K562 (cell line): ENCODE measurements around the gene RASEF. TPM values are rescaled to one million over a fixed set of nuclear protein-coding genes. Genes with fewer than 3 reads are reported as not detected.
A peak's percentile ranks its signal among the peaks of the same experiment; 100 is the strongest.

Source experiments
- ARID2 ChIP-seq: fragments of 450-650 bp; IDR thresholded peaks from 2 replicates; pipeline ENCODE4 v1.6.1; 2017; ENCODE audit warnings: antibody characterized with exemption, mild to moderate bottlenecking
- C11orf30 ChIP-seq: fragments of 450-650 bp; IDR thresholded peaks from 2 replicates; pipeline ENCODE4 v1.6.1; 2016; ENCODE audit warnings: low read depth, mild to moderate bottlenecking
- COPS2 ChIP-seq: fragments of 450-650 bp; conservative IDR thresholded peaks from 2 replicates; pipeline ENCODE4 v1.6.1; 2016; ENCODE audit warnings: mild to moderate bottlenecking, moderate library complexity
- E4F1 ChIP-seq: fragments of 250-450 bp; sonication (Bioruptor Pico); IDR thresholded peaks from 2 replicates; pipeline ENCODE4 v1.5.0; 2021; ENCODE audit warnings: mild to moderate bottlenecking, borderline replicate concordance
- GABPB2 ChIP-seq: fragments of 250-450 bp; sonication (Bioruptor Pico); conservative IDR thresholded peaks from 2 replicates; pipeline ENCODE4 v1.5.1; 2021; ENCODE audit warnings: mild to moderate bottlenecking
- HIVEP1 ChIP-seq: fragments of 250-450 bp; sonication (Bioruptor Pico); IDR thresholded peaks from 2 replicates; pipeline ENCODE4 v1.4.0; 2020; ENCODE audit warnings: mild to moderate bottlenecking
- IRF1 ChIP-seq: sonication (generic); formaldehyde crosslinking; IDR thresholded peaks from 2 replicates; pipeline ENCODE4 v1.8.0; 2022; ENCODE audit warnings: missing genetic modification reagents, mild to moderate bottlenecking, borderline replicate concordance
- KDM1A ChIP-seq, 2 experiments: fragments of 450-650 bp; IDR thresholded peaks; 2 replicates each; pipeline ENCODE4 v1.6.1; 2016; ENCODE audit warnings: mild to moderate bottlenecking in 2 of 2
- MTA1 ChIP-seq: fragments of 450-650 bp; IDR thresholded peaks from 2 replicates; pipeline ENCODE4 v1.6.1; 2017; ENCODE audit warnings: borderline replicate concordance
- NR2C2 ChIP-seq, 2 experiments: fragments of 200-800 bp in 1 of 2; sonication (Bioruptor generic) in 1 of 2; sonication (generic) in 1 of 2; formaldehyde crosslinking in 1 of 2; IDR thresholded peaks; 2 replicates each; pipeline versions ENCODE4 v1.6.1 to v1.8.0; 2016 to 2022; ENCODE audit warnings: mild to moderate bottlenecking in 1 of 2, missing compliant biosample characterization in 1 of 2, missing genetic modification characterization in 1 of 2, missing genetic modification reagents in 1 of 2
- SIRT6 ChIP-seq: IDR thresholded peaks from one replicate; pipeline ENCODE4 v1.6.1; 2012; ENCODE audit warnings: low read depth, mild to moderate bottlenecking, control low read depth, inconsistent platforms, low read length, moderate library complexity
- SMARCA4 ChIP-seq: fragments of 450-650 bp; IDR thresholded peaks from 2 replicates; pipeline ENCODE4 v1.6.1; 2016
- SUPT5H ChIP-seq: fragments of 450-650 bp; IDR thresholded peaks from 2 replicates; pipeline ENCODE4 v1.6.1; 2016
- TAL1 ChIP-seq: fragments of 450-650 bp; IDR thresholded peaks from 2 replicates; pipeline ENCODE4 v1.6.1; 2016; ENCODE audit warnings: mild to moderate bottlenecking
- TCF3 ChIP-seq: sonication (generic); formaldehyde crosslinking; IDR thresholded peaks from 2 replicates; pipeline ENCODE4 v1.4.0; 2020; ENCODE audit warnings: mild to moderate bottlenecking, missing genetic modification reagents
- TOE1 ChIP-seq, 2 experiments: fragments of 450-650 bp in 1 of 2; sonication (generic) in 1 of 2; formaldehyde crosslinking in 1 of 2; IDR thresholded peaks; 2 replicates each; pipeline versions ENCODE4 v1.7.1 to v1.8.0; 2016 to 2022; ENCODE audit warnings: borderline replicate concordance in 2 of 2, mild to moderate bottlenecking in 2 of 2, antibody characterized with exemption in 1 of 2, inconsistent platforms in 1 of 2, low read depth in 1 of 2, missing genetic modification reagents in 1 of 2, moderate library complexity in 1 of 2
- ZKSCAN3 ChIP-seq: fragments of 250-450 bp; sonication (Bioruptor Pico); IDR thresholded peaks from 2 replicates; pipeline ENCODE4 v1.4.0; 2020
- ZNF174 ChIP-seq: fragments of 250-450 bp; sonication (Bioruptor Pico); IDR thresholded peaks from 2 replicates; pipeline ENCODE4 v1.4.0; 2020; ENCODE audit warnings: mild to moderate bottlenecking
- ZNF324 ChIP-seq: fragments of 250-450 bp; sonication (Bioruptor Pico); IDR thresholded peaks from 2 replicates; pipeline ENCODE4 v1.4.0; 2020; ENCODE audit warnings: mild to moderate bottlenecking
- ZNF407 ChIP-seq: fragments of 450-650 bp; IDR thresholded peaks from 2 replicates; pipeline ENCODE4 v1.6.1; 2016; ENCODE audit warnings: low read depth
- polyA plus RNA-seq, 8 experiments: library from polyadenylated mRNA; depleted of rRNA in 4 of 8; stranded (reverse) in 5 of 8; unstranded in 3 of 8; fragments of >200 nt; fragmentation: Nextera tagmentation in 2 of 8; fragmentation: Illumina TruSeq in 1 of 8; extraction: Ambion mirVana in 2 of 8; extraction: Trizol in 1 of 8; gene quantifications; 2 replicates each; pipeline versions ENCODE4 v1.2.1 to v1.2.3, GENCODE V29; 2011 to 2014; ENCODE audit warnings: inconsistent platforms in 1 of 8, missing spikeins in 1 of 8
- total RNA-seq, 7 experiments: library from RNA; depleted of rRNA in 6 of 7; stranded (reverse); fragments of >200 nt in 6 of 7; fragmentation: Illumina TruSeq in 2 of 7; extraction: Trizol in 2 of 7; gene quantifications; 2 replicates each; pipeline versions ENCODE4 v1.2.1 to v1.2.3, GENCODE V29; 2011 to 2021; ENCODE audit warnings: low replicate concordance in 1 of 7

Gene RASEF
- total and polyA plus RNA-seq, 9 of the 15 experiments (the other 6 are each of a cell fraction or from before 2014, with no cell fraction given): 0.01 to 0.18 (median 0.11) TPM; not detected in 4

GRCh38 chr9:83067579-83067978 is 4.6 kb upstream of the RASEF start (continued):
- no peak for TF ChIP-seq TCF3 (CRISPR knock-in tag)
- TF ChIP-seq MTA1: no peak
- no peak for TF ChIP-seq KDM1A (IDR thresholded peaks at IDR 0.05)
- TF ChIP-seq NR2C2 (CRISPR knock-in tag; IDR thresholded peaks at IDR 0.05): no peak
- no peak for TF ChIP-seq NR2C2 (tag; IDR thresholded peaks at IDR 0.05)
- TF ChIP-seq TAL1: no peak
- TF ChIP-seq GABPB2 (CRISPR knock-in tag): no peak
- TF ChIP-seq COPS2: no peak
- no peak for TF ChIP-seq SMARCA4
- no peak for TF ChIP-seq TOE1 (IDR thresholded peaks at IDR 0.05; ENCODE audit: borderline replicate concordance)
- TF ChIP-seq TOE1 (CRISPR knock-in tag; IDR thresholded peaks at IDR 0.05; ENCODE audit: borderline replicate concordance, low read depth): no peak
- no peak for TF ChIP-seq E4F1
- no peak for TF ChIP-seq ZNF174 (CRISPR knock-in tag)
- TF ChIP-seq SIRT6: no peak
- TF ChIP-seq HIVEP1: no peak
- no peak for TF ChIP-seq ARID2
- TF ChIP-seq ZKSCAN3 (CRISPR knock-in tag): no peak
- TF ChIP-seq IRF1 (CRISPR knock-in tag): no peak
- TF ChIP-seq ZNF407: no peak
- TF ChIP-seq C11orf30: peak; percentile 52; the same call in 1 of the 2 replicates
- TF ChIP-seq SUPT5H: no peak
- TF ChIP-seq ZNF324 (CRISPR knock-in tag): no peak
